Left ventricle myocardium inferior (tissue), 1 donor: ENCODE measurements around the gene FBXO45. TPM values are rescaled to one million over a fixed set of nuclear protein-coding genes. Genes with fewer than 3 reads are reported as not detected.

Experiments used
- DNase-seq: peaks from one replicate; pipeline ENCODE4 v3.0.0-alpha.2; 2020
- H3K27ac ChIP-seq: fragments of 200-600 bp; replicated peaks from 2 replicates; pipeline ENCODE4 v1.8.0; 2021
- H3K27me3 ChIP-seq: fragments of 200-600 bp; 2 replicates; pipeline ENCODE4 v1.8.0; 2021; ENCODE audit warnings: low read depth
- H3K36me3 ChIP-seq: fragments of 200-600 bp; 2 replicates; pipeline ENCODE4 v1.8.0; 2021
- H3K4me1 ChIP-seq: fragments of 200-600 bp; 2 replicates; pipeline ENCODE4 v1.8.0; 2021
- H3K4me3 ChIP-seq: fragments of 200-600 bp; 2 replicates; pipeline ENCODE4 v1.8.0; 2021; ENCODE audit warnings: mild to moderate bottlenecking, moderate library complexity
- H3K9me3 ChIP-seq: fragments of 200-600 bp; replicated peaks from 2 replicates; pipeline ENCODE4 v1.8.0; 2021
- intact Hi-C: fragments of 100-400 bp; cut with micrococcal nuclease; formaldehyde crosslinking; loops from one replicate; pipeline ENCODE4 v1.11.0; 2022
- total RNA-seq: library from RNA; stranded (reverse); fragmentation: NEBNext Ultra II Directional; extraction: Animal tissue kit (Norgen Biotek cat#: 25700); gene quantifications from one replicate; pipeline ENCODE4 v1.2.1, GENCODE V29; 2021
- TF ChIP-seq, protein P1 (sequence below): fragments of 200-600 bp; IDR thresholded peaks from 2 replicates; pipeline ENCODE4 v1.8.0; 2021; ENCODE audit warnings: antibody characterized with exemption, mild to moderate bottlenecking, borderline replicate concordance
- donor health status: DM: no; HTN: yes; CAD: no; lungs with severe emphysema.

FBXO45 gene
- total RNA-seq, 1 donor from 2014 or later = 7.3 TPM

- intact Hi-C loops = no loop called here
These were observed 59.4 kb downstream of the FBXO45 start for GRCh38 chr3:196627918-196628231.

GRCh38 chr3:196629228-196629627 is 60.8 kb downstream of the FBXO45 start:
- Histone ChIP-seq H3K4me1 (peaks cover 23% of the 10 kb centered on the region), H3K27me3 (no peaks in the 10 kb centered on the region), H3K27ac (no peak overlapping the region), H3K9me3 (no peaks in the 10 kb centered on the region), H3K4me3 (no peak overlapping the region), H3K36me3 (no peaks in the 10 kb centered on the region)
- no peak for DNase-seq
- intact Hi-C loops = no loop called here
- TF ChIP-seq, protein P1, sequence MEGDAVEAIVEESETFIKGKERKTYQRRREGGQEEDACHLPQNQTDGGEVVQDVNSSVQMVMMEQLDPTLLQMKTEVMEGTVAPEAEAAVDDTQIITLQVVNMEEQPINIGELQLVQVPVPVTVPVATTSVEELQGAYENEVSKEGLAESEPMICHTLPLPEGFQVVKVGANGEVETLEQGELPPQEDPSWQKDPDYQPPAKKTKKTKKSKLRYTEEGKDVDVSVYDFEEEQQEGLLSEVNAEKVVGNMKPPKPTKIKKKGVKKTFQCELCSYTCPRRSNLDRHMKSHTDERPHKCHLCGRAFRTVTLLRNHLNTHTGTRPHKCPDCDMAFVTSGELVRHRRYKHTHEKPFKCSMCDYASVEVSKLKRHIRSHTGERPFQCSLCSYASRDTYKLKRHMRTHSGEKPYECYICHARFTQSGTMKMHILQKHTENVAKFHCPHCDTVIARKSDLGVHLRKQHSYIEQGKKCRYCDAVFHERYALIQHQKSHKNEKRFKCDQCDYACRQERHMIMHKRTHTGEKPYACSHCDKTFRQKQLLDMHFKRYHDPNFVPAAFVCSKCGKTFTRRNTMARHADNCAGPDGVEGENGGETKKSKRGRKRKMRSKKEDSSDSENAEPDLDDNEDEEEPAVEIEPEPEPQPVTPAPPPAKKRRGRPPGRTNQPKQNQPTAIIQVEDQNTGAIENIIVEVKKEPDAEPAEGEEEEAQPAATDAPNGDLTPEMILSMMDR = no peak

More at GRCh38 chr3:196627918-196628231, 59.4 kb downstream of the FBXO45 start:
- H3K36me3 ChIP-seq = no peaks in the 10 kb centered on the region
- H3K27ac ChIP-seq = no peak overlapping the region
- TF ChIP-seq, protein P1 = no peak
- no peaks in the 10 kb centered on the region for H3K9me3 ChIP-seq
- H3K4me1 ChIP-seq = peaks cover 13% of the 10 kb centered on the region
- H3K4me3 ChIP-seq = no peak overlapping the region
- H3K27me3 ChIP-seq = no peaks in the 10 kb centered on the region
- DNase-seq = no peak

DNA sequence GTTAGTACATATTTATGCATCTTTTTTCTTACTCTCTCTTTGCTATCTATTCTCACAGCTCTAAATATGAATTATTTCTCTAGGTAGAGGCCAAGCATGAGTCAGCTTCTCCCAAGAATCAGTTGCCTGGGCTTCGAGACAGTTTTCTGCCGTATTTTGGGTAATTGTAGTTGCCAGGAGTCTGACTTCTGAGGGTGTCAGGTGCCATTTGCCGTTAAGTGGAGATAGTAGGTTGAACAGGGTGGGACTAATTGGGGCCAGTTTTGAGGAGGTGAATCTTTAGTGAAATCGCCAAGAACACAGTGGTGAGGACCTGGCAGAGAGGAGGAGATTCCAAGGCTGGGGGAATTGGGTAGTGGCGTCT is 63.2 kb downstream of the FBXO45 start:
- Histone ChIP-seq H3K27me3 (no peaks in the 10 kb centered on the region), H3K4me3 (peak overlapping the region; percentile 70), H3K9me3 (no peaks in the 10 kb centered on the region), H3K36me3 (no peaks in the 10 kb centered on the region), H3K4me1 (peaks cover 23% of the 10 kb centered on the region), H3K27ac (peak overlapping the region; percentile 91)
- DNase-seq = no peak
- intact Hi-C loops = no loop called here
- TF ChIP-seq, protein P1 = no peak

DNA sequence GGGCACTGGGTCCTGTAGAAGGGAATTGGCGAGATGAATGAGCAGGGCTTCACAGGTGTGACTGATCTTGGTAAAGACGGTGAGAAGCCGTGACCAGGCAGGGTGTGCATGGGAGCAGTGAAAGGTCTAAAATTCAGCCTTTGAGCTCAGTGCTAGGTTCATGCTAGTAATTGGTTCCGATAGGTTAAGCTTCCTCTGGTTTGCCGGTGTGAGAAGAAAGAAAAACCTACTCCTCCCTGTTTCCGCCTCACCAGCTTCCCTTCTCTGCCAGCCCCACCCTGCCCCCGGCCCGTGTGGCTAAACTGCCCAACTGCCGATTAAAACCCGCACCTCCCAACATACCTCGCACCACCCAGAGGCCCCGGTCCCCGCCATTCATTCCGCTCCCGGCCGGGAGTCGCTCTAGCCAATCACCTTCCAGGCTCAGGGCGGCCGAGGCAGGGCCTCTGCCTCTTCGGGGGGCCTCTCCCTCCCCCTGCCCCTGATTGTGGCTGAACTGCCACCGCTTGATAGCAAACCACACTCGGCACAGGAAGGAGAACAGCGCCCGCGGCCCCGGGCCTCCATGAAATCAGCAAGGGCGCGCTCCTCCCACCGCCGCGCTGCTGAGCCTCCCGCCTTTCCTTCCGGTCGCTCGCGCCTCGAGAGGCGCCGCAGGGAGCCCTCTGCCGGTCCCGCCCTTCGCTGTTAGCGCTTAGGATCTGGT is 63.7 kb downstream of the FBXO45 start:
- Histone ChIP-seq H3K27me3 (no peaks in the 10 kb centered on the region), H3K36me3 (no peaks in the 10 kb centered on the region), H3K4me1 (peaks cover 23% of the 10 kb centered on the region), H3K27ac (peak overlapping the region; percentile 91), H3K4me3 (peak overlapping the region; percentile 70), H3K9me3 (no peaks in the 10 kb centered on the region)
- intact Hi-C loops = no loop called here
- peak; percentile 88 for DNase-seq
- TF ChIP-seq, protein P1 = peak; percentile 54

DNA sequence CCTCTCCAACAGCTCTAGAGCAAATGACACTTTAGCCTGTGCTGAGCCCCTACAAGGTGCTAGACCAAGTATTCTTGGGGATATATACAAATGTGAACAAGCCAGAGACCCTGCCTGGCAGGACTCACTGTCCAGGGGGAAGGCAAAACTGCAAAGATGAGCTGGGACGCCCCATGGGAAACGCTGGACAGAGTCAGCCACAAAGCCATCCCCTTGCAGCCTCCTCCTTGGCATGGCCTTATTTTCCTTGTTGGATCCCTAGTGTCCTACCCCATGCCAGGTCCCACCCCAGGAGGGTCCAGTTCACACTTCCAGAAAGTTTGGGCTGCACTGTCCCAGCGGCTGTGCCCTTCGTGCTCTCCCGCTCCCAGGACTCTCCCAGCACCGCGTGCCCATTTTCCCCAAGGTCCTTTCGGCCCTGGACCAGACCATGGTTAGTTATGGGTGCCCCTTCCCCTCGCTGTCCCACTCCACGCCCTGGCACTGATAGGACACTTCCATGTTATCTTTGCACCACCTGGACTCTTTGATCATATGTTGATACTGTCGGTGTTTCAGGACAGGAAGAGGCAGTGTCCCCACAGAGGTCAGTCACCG is 65.2 kb downstream of the FBXO45 start:
- Histone ChIP-seq H3K4me3 (peak overlapping the region; percentile 70), H3K27me3 (no peaks in the 10 kb centered on the region), H3K36me3 (no peaks in the 10 kb centered on the region), H3K4me1 (peaks cover 23% of the 10 kb centered on the region), H3K27ac (peak overlapping the region; percentile 91), H3K9me3 (no peaks in the 10 kb centered on the region)
- DNase-seq = no peak
- intact Hi-C loops = no loop called here
- TF ChIP-seq, protein P1 = no peak
